ENCODE measurements around the gene KRT80. TPM values are rescaled to one million over a fixed set of nuclear protein-coding genes. Genes with fewer than 3 reads are reported as not detected.

The KRT80 gene
- total RNA-seq, 2 experiments from 2014 or later: not detected

GRCh38 chr12:52199294-52199919 lies 7.6 kb upstream of the KRT80 start:
- peaks cover 6% of the 10 kb centered on the region for H3K4me1 Mint-ChIP-seq (ENCODE audit: low read depth)
- DNase-seq: no peak
- H3K27ac Mint-ChIP-seq: no peak overlapping the region
- H3K36me3 Mint-ChIP-seq (ENCODE audit: low read depth): no peaks in the 10 kb centered on the region
- intact Hi-C loops (cut with micrococcal nuclease): no loop called here
- H3K4me3 Mint-ChIP-seq: no peak overlapping the region
- H3K27me3 Mint-ChIP-seq (ENCODE audit: low read depth): peaks cover 7% of the 10 kb centered on the region
- CTCF ChIA-PET: no interaction called here
- H3K9me3 Mint-ChIP-seq: no peaks in the 10 kb centered on the region

- DNase-seq: no peak
- no peaks in the 10 kb centered on the region for H3K9me3 Mint-ChIP-seq
- H3K36me3 Mint-ChIP-seq (ENCODE audit: low read depth): no peaks in the 10 kb centered on the region
- H3K4me1 Mint-ChIP-seq (ENCODE audit: low read depth): peaks cover 6% of the 10 kb centered on the region
- CTCF ChIA-PET: interaction anchor here (0.6 kb wide), 1 partner anchor 375 kb away, joined by 3 read pairs; the partner anchor contains the start of gene KRT74
- H3K27ac Mint-ChIP-seq: no peak overlapping the region
- H3K27me3 Mint-ChIP-seq (ENCODE audit: low read depth): peaks cover 7% of the 10 kb centered on the region
- intact Hi-C loops (cut with micrococcal nuclease): no loop called here
- no peak overlapping the region for H3K4me3 Mint-ChIP-seq
Observed at GRCh38 chr12:52198454-52199215, 6.8 kb upstream of the KRT80 start.

GRCh38 chr12:52197371-52198231 lies 5.8 kb upstream of the KRT80 start:
- Mint-ChIP-seq H3K4me3 (no peak overlapping the region), H3K27ac (no peak overlapping the region), H3K4me1 (ENCODE audit: low read depth) (no peaks in the 10 kb centered on the region), H3K9me3 (no peaks in the 10 kb centered on the region), H3K36me3 (ENCODE audit: low read depth) (no peaks in the 10 kb centered on the region), H3K27me3 (ENCODE audit: low read depth) (peaks cover 2% of the 10 kb centered on the region)
- intact Hi-C loops (cut with micrococcal nuclease): no loop called here
- no peak for DNase-seq
- CTCF ChIA-PET: interaction anchor here (0.6 kb wide), 1 partner anchor 376 kb away, joined by 3 read pairs; the partner anchor contains the start of gene KRT74

DNA sequence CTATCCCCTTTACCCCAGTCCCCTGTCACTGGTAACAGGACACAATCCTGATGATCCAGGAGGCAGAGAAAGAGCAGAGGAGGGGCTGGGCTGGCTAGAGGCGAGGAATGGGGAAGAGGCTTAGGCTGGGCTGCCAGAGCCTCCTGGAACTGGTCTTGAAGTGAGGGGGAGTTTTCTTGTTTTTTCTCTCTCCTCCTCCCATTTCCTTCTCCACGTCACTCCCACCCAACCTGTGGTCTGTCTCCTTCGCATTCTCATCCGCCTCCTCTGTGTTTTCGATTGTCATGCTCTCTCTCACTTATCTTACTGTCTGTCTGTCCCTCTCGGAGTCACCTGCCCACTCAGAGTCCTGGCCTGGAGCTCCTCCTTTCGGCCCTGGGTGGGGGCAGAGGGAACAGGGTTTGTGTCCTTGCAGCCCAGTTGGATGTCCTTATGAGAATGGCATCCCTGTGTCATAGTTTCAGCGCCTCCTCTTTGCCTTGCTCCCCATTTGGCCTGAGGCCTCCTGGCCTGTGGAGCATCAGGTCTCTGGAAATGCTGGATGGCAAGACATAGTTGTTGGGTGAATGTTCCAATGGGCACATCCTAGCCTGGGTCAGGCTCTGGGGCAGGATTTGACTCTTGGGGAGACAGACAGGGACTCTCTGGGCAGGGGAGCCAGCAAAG lies 3.4 kb upstream of the KRT80 start:
- no peak overlapping the region for H3K4me3 Mint-ChIP-seq
- no peak overlapping the region for H3K27ac Mint-ChIP-seq
- CTCF ChIA-PET: no interaction called here

DNA sequence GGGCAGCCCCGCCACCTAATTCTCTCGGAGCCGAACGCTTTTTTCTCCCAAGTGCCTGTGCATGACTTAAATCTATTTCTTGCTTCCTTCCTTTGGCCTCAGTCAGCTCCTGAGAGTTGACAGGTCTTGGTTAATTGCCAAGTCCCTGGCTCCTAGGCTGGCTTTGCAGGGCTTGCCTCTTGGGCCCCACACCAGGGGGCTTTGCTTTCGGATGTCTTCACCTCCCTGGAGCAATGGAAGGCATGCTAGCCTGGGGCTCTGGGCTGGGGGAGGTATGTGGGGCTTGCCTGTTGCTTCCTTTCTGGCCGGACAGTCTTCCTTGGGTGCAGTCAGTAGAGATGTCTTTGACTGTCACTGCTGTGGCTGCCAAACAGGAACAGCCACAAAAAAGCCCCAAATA lies 2.2 kb upstream of the KRT80 start:
- no peaks in the 10 kb centered on the region for H3K36me3 Mint-ChIP-seq (ENCODE audit: low read depth)
- H3K4me1 Mint-ChIP-seq (ENCODE audit: low read depth): no peaks in the 10 kb centered on the region
- no peak overlapping the region for H3K27ac Mint-ChIP-seq
- H3K4me3 Mint-ChIP-seq: no peak overlapping the region
- H3K27me3 Mint-ChIP-seq (ENCODE audit: low read depth): no peaks in the 10 kb centered on the region
- DNase-seq: no peak
- H3K9me3 Mint-ChIP-seq: no peaks in the 10 kb centered on the region
- CTCF ChIA-PET: no interaction called here
- intact Hi-C loops (cut with micrococcal nuclease): no loop called here

More for the DNA sequence above, 3.4 kb upstream of the KRT80 start:
- intact Hi-C loops (cut with micrococcal nuclease): no loop called here
- Mint-ChIP-seq H3K36me3 (ENCODE audit: low read depth) (no peaks in the 10 kb centered on the region), H3K4me1 (ENCODE audit: low read depth) (no peaks in the 10 kb centered on the region), H3K9me3 (no peaks in the 10 kb centered on the region), H3K27me3 (ENCODE audit: low read depth) (no peaks in the 10 kb centered on the region)
- DNase-seq: no peak

DNA sequence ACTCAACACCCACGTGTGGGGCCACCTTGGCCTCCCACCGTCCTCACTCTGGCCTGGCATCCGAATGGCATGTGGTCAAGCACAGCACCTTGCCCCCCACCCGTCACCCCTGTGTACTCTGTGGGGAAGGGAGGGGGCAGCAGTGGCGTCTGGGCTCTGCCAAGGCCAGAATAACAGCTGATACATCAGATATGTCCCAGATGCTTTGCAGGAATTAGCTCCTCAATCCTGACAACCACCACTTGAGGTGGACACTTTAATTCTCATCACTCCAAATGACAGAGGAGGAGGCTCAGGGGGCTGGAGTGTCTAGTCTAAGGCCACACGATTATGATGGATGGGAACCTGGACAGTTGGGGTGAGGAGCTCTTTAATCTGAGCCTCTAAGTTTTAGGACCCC lies 1.7 kb upstream of the KRT80 start:
- Mint-ChIP-seq H3K27ac (no peak overlapping the region), H3K27me3 (ENCODE audit: low read depth) (no peaks in the 10 kb centered on the region), H3K36me3 (ENCODE audit: low read depth) (no peaks in the 10 kb centered on the region), H3K9me3 (no peaks in the 10 kb centered on the region), H3K4me3 (no peak overlapping the region), H3K4me1 (ENCODE audit: low read depth) (no peaks in the 10 kb centered on the region)
- intact Hi-C loops (cut with micrococcal nuclease): no loop called here
- CTCF ChIA-PET: no interaction called here
- no peak for DNase-seq

- Mint-ChIP-seq H3K9me3 (no peaks in the 10 kb centered on the region), H3K4me3 (no peak overlapping the region), H3K36me3 (ENCODE audit: low read depth) (no peaks in the 10 kb centered on the region), H3K27ac (no peak overlapping the region), H3K27me3 (ENCODE audit: low read depth) (no peaks in the 10 kb centered on the region), H3K4me1 (ENCODE audit: low read depth) (no peaks in the 10 kb centered on the region)
- no peak for DNase-seq
- intact Hi-C loops (cut with micrococcal nuclease): no loop called here
- CTCF ChIA-PET: interaction anchor here (0.6 to 1.6 kb wide), 2 partner anchors 20 to 87 kb away, joined by 3 read pairs; no protein-coding TSS in a partner anchor
Observed at GRCh38 chr12:52190860-52191729, 719 bp downstream of the KRT80 start.

DNA sequence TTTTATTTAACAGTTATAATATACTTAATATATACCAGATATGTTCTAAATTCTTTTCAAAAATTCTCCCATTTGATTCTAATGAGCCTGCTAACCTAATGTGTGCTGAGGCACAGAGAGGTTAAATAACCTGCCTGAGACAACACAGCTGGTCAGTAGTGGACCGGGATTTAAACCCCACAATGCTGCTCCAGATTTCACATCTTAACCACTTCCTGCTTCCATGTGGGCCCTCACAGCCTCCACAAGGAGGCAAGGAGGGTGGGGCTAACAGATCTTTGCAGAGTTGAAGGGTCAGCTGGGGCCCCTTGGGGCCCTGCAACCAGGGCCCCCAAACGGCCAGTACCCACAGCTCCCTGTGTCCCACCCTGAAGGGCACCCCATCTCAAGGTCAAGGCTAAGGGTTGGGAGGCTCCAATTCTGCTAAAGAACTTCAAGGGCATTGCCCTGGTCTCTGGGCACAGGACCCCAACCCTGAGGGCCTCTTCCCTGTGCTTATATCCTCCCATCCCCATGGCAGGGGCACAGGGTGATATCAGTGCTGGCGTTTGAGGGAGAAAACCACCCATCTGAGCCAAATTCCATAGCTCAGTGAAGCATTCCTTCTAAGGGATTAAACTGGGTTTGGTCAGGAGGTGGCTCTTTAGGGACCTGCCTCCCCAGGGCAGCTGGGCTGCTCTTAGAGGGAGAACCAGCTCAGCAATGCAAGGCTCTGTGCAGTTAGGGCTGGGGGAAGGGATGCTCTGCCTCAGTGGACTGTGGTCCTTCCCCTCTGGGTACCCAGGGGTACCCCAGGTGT lies 2.2 kb downstream of the KRT80 start:
- Mint-ChIP-seq H3K36me3 (ENCODE audit: low read depth) (no peaks in the 10 kb centered on the region), H3K9me3 (no peaks in the 10 kb centered on the region), H3K27me3 (ENCODE audit: low read depth) (no peaks in the 10 kb centered on the region), H3K27ac (no peak overlapping the region), H3K4me3 (no peak overlapping the region), H3K4me1 (ENCODE audit: low read depth) (no peaks in the 10 kb centered on the region)
- no peak for DNase-seq
- intact Hi-C loops (cut with micrococcal nuclease): no loop called here
- CTCF ChIA-PET: interaction anchor here (1.7 kb wide), 1 partner anchor 33 kb away, joined by 6 read pairs; no protein-coding TSS in a partner anchor

GRCh38 chr12:52188658-52189057 lies 3.2 kb downstream of the KRT80 start:
- intact Hi-C loops (cut with micrococcal nuclease): no loop called here
- Mint-ChIP-seq H3K4me3 (no peak overlapping the region), H3K36me3 (ENCODE audit: low read depth) (no peaks in the 10 kb centered on the region), H3K9me3 (no peaks in the 10 kb centered on the region), H3K4me1 (ENCODE audit: low read depth) (no peaks in the 10 kb centered on the region), H3K27me3 (ENCODE audit: low read depth) (no peaks in the 10 kb centered on the region), H3K27ac (no peak overlapping the region)
- no peak for DNase-seq
- CTCF ChIA-PET: interaction anchor here (1.7 kb wide), 1 partner anchor 32 kb away, joined by 6 read pairs; no protein-coding TSS in a partner anchor

- H3K27ac Mint-ChIP-seq: no peak overlapping the region
- intact Hi-C loops (cut with micrococcal nuclease): no loop called here
- no peaks in the 10 kb centered on the region for H3K9me3 Mint-ChIP-seq
- CTCF ChIA-PET: no interaction called here
- H3K36me3 Mint-ChIP-seq (ENCODE audit: low read depth): no peaks in the 10 kb centered on the region
- H3K27me3 Mint-ChIP-seq (ENCODE audit: low read depth): no peaks in the 10 kb centered on the region
- no peak for DNase-seq
- no peaks in the 10 kb centered on the region for H3K4me1 Mint-ChIP-seq (ENCODE audit: low read depth)
- no peak overlapping the region for H3K4me3 Mint-ChIP-seq
Observed at GRCh38 chr12:52187640-52188039, 4.2 kb downstream of the KRT80 start.

- Mint-ChIP-seq H3K36me3 (ENCODE audit: low read depth) (no peaks in the 10 kb centered on the region), H3K27ac (no peak overlapping the region), H3K27me3 (ENCODE audit: low read depth) (no peaks in the 10 kb centered on the region), H3K9me3 (no peaks in the 10 kb centered on the region), H3K4me3 (no peak overlapping the region), H3K4me1 (ENCODE audit: low read depth) (no peaks in the 10 kb centered on the region)
- intact Hi-C loops (cut with micrococcal nuclease): no loop called here
- DNase-seq: no peak
- CTCF ChIA-PET: no interaction called here
Observed at GRCh38 chr12:52187206-52187605, 4.6 kb downstream of the KRT80 start.
